Mucosa of descending colon (tissue), 3 donors: ENCODE results near the gene CCDC158. TPM values are rescaled to one million over a fixed set of nuclear protein-coding genes. Genes with fewer than 3 reads are reported as not detected.

ENCODE experiments used
- ATAC-seq: fragments of 200-7000 bp; cut with Tn5 transposase; one replicate; pipeline ENCODE4 v1.9.1; 2020; ENCODE audit warnings: mild to moderate bottlenecking, moderate library complexity
- DNase-seq, 3 donors: peaks; one replicate each; pipeline ENCODE4 v3.0.0-alpha.2; 2020
- H3K36me3 ChIP-seq: fragments of 200-600 bp; one replicate; pipeline ENCODE4 v1.8.0; 2021; ENCODE audit warnings: low read depth, mild to moderate bottlenecking
- H3K4me1 ChIP-seq: fragments of 200-600 bp; one replicate; pipeline ENCODE4 v1.8.0; 2021; ENCODE audit warnings: low read depth, mild to moderate bottlenecking
- H3K4me3 ChIP-seq: fragments of 200-600 bp; one replicate; pipeline ENCODE4 v1.8.0; 2021; ENCODE audit warnings: mild to moderate bottlenecking
- H3K9me3 ChIP-seq: fragments of 200-600 bp; one replicate; pipeline ENCODE4 v1.8.0; 2021; ENCODE audit warnings: mild to moderate bottlenecking
- CTCF ChIP-seq: fragments of 200-600 bp; IDR thresholded peaks from one replicate; pipeline ENCODE4 v1.8.0; 2022; ENCODE audit warnings: antibody characterized with exemption, mild to moderate bottlenecking
- intact Hi-C, 2 donors: fragments of 100-400 bp; cut with DNase I in 1 of 2; cut with micrococcal nuclease in 1 of 2; formaldehyde crosslinking; loops; one replicate each; pipeline versions ENCODE4 v1.11.0 to v1.11.1; 2022; cut with DNase I, micrococcal nuclease
- total RNA-seq, 3 donors: library from RNA; stranded (reverse); fragmentation: NEBNext Ultra II Directional in 2 of 3; extraction: Animal tissue kit (Norgen Biotek cat#: 25700) in 2 of 3; gene quantifications; one replicate each; pipeline versions ENCODE4 v1.2.1 to v1.2.4, GENCODE V29; 2021 to 2023
- donor health status: DM: no; HTN: no; CAD: no; lungs with moderate emphysema.
- donor health status: DM: no; HTN: no; CAD: no.
- donor health status: DM: no; HTN: yes; CAD: no.

Gene CCDC158
- total RNA-seq, 3 donors from 2014 or later: 0.82 TPM; not detected in 2

DNA sequence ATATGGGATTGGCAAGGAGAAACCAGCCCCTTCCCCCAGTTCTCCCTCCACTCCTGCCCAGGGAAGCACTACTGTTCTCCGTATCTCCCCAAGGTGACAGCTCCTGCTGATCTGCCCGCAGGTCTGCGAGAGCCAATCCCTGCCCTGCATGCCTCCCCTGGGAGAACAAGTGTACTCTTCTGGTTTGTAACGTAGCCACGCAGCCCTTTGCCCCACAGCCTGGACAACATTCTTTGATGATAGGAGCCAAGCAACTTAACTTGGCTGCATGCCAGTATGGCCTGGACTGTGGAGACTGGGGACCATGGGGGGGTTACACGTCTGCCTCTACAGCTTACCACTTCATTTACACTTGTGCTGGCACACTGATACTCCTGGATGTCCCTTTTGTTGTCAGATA lies 112.4 kb downstream of the CCDC158 start:
- H3K36me3 ChIP-seq: no peaks in the 10 kb centered on the region
- peaks cover 37% of the 10 kb centered on the region for H3K4me1 ChIP-seq
- peak in 1 of 3 donors; percentile 35 for DNase-seq
- ATAC-seq: no peak
- TF ChIP-seq CTCF: no peak
- intact Hi-C loops: loop anchor here in 1 of 2 donors (10.0 kb wide), 1 partner anchor 114 kb away; no protein-coding TSS in a partner anchor
- H3K4me3 ChIP-seq: no peak overlapping the region
- H3K9me3 ChIP-seq: no peaks in the 10 kb centered on the region

DNA sequence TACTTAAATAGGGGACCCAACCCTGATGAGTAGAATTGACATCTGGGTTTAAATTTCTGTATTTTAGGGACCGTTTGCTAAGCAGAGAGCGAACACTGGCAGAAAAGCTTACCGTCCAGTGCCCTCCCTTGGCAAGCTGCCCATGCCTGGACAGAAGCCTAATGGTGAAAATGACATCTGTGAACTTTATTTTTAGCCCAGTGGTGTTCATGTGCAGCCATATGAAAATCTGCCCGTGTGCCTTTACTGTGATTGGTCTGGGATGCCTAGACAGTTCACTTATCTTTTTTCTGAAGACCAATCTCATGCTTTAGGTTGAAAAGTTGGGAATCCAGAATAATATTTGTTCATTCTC lies 113.3 kb downstream of the CCDC158 start:
- H3K36me3 ChIP-seq: no peaks in the 10 kb centered on the region
- ATAC-seq (no peak), DNase-seq (peak in 2 of 3 donors; percentile 47 to 48)
- H3K4me1 ChIP-seq: peaks cover 37% of the 10 kb centered on the region
- H3K4me3 ChIP-seq: peak overlapping the region; percentile 69
- H3K9me3 ChIP-seq: no peaks in the 10 kb centered on the region
- intact Hi-C loops: loop anchor here in 1 of 2 donors (10.0 kb wide), 1 partner anchor 113 kb away; no protein-coding TSS in a partner anchor
- no peak for TF ChIP-seq CTCF

DNA sequence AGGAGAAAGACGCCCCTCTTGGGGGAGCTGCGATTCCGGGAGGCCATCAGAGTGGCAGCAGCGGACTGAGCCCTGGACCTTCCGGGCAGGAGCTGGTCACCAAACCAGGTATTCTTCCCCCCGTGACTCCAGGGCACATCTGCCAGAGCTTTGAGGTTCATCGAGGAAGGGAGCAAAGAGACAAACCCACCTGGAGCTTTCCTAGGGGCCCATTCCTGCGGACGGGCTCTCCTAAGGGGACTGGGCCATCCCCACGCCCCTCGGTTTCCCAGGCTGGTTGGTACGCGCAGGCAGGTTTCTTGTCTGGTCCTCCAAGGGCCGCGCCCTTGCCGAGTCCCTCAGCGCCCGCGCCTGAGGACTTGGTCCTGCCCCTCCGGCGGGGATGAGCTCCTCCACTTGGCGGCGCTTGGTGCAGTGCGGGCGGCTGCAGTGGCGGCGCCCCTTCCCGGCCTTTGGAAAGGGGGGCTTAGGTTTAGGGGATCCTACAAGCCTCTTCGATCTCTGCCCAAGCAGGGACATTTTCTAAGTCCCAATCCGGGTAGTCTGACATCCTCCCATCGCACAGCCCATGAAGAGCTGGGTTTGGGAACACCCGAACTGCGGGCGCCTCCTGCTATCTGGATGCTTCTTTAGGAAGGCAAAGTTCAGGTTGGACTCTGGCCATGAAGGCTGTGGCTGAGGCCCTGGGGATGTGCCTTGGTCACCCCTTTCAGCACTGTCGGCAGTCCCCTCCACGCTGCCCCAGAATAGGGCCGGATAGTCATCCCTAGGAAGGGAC lies 113.9 kb downstream of the CCDC158 start:
- peak; percentile 32 for TF ChIP-seq CTCF
- H3K4me3 ChIP-seq: peak overlapping the region; percentile 69
- intact Hi-C loops: loop anchor here in 1 of 2 donors (10.0 kb wide), 1 partner anchor 112 kb away; no protein-coding TSS in a partner anchor
- DNase-seq (peak; percentile 77 to 87 (median 83)), ATAC-seq (peak; percentile 76)
- no peaks in the 10 kb centered on the region for H3K36me3 ChIP-seq
- no peaks in the 10 kb centered on the region for H3K9me3 ChIP-seq
- peaks cover 38% of the 10 kb centered on the region for H3K4me1 ChIP-seq

- Histone ChIP-seq H3K36me3 (no peaks in the 10 kb centered on the region), H3K4me3 (peak within 1 kb of the TSS; percentile 69), H3K4me1 (peaks cover 45% of the 10 kb centered on the region), H3K9me3 (no peaks in the 10 kb centered on the region)
- no peak for TF ChIP-seq CTCF
- intact Hi-C loops: loop anchor here in 1 of 2 donors (10.0 kb wide), 1 partner anchor 111 kb away; no protein-coding TSS in a partner anchor
- ATAC-seq (peak; percentile 86), DNase-seq (peak; percentile 89 to 94 (median 92))
These were observed 114.7 kb downstream of the CCDC158 start, which contains the start of gene STBD1 for GRCh38 chr4:76305971-76306881. Gene STBD1 (plus strand): TSS chr4:76306733. CDS start chr4:76306770, 37 bp downstream.

GRCh38 chr4:76305033-76305687 lies 115.8 kb downstream of the CCDC158 start:
- no peaks in the 10 kb centered on the region for H3K9me3 ChIP-seq
- DNase-seq (no peak), ATAC-seq (no peak)
- intact Hi-C loops: loop anchor here in 1 of 2 donors (10.0 kb wide), 1 partner anchor 110 kb away; no protein-coding TSS in a partner anchor
- no peak for TF ChIP-seq CTCF
- no peaks in the 10 kb centered on the region for H3K36me3 ChIP-seq
- H3K4me3 ChIP-seq: no peak overlapping the region
- H3K4me1 ChIP-seq: peaks cover 36% of the 10 kb centered on the region
